CD4-positive, alpha-beta T cell treated with Interleukin-10 for 1 hour (primary cell): ENCODE data around the gene NFIC.
"Not testable (repeated sequence)": the region's sequence is repeated elsewhere in the genome, so short reads cannot be mapped to it uniquely, and the experiment has no call there.

Source experiments
- DNase-seq: peaks from one replicate; pipeline ENCODE4 v3.0.0-alpha.2; 2020

NFIC gene

GRCh38 chr19:3375221-3376090 is 9.1 kb downstream of the NFIC start:
- no peak for DNase-seq

DNA sequence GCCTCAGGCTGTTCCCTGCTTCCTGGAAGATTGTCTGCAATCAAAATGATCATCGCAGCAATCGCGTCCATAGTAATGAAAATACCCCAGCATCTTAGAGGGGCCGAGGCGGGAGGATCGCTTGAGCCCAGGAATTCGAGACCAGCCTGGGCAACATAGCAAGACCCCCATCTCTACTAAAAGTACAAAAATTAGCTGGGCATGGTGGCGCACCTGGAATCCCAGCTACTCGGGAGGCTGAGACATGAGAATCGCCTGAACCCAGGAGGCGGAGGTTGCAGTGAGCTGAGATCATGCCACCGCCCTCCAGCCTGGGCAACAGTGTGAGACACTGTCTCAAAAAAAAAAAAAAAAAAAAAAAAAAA is 9.7 kb downstream of the NFIC start:
- DNase-seq = not testable (repeated sequence)

- DNase-seq = no peak
Observed at GRCh38 chr19:3378352-3379150, 12.2 kb downstream of the NFIC start.

GRCh38 chr19:3380829-3381228 is 14.4 kb downstream of the NFIC start:
- no peak for DNase-seq

GRCh38 chr19:3381701-3382372 is 15.5 kb downstream of the NFIC start:
- no peak for DNase-seq

DNA sequence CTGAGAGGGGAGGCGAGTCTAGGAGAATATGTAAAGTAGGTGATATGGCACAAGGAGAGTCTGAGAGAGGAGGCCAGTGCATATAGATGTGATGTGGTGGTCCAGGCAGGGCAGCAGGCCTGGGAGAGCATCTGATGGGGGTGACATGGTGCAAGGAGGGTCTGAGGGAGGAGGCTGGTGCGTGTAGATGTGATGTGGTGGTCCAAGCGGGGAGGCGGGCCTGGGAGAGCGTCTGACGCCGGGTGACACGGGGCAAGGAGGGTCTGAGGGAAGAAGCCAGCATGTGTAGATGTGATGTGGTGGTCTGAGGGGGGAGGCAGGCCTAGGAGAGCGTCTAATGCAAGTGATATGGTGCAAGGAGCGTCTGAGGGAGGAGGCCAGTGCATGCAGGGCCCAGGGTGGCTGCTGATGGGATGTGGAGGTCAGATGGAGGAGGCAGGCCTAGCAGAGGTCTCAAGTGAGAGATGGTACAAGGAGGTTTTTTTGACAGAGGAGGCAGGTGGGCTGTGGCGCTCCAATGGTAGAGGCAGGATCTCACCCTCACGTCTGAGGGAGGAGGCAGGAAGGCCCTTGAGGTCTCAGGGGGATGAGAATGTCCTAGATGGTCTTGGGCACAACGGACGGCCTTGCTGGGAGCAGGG is 16.2 kb downstream of the NFIC start:
- no peak for DNase-seq

DNA sequence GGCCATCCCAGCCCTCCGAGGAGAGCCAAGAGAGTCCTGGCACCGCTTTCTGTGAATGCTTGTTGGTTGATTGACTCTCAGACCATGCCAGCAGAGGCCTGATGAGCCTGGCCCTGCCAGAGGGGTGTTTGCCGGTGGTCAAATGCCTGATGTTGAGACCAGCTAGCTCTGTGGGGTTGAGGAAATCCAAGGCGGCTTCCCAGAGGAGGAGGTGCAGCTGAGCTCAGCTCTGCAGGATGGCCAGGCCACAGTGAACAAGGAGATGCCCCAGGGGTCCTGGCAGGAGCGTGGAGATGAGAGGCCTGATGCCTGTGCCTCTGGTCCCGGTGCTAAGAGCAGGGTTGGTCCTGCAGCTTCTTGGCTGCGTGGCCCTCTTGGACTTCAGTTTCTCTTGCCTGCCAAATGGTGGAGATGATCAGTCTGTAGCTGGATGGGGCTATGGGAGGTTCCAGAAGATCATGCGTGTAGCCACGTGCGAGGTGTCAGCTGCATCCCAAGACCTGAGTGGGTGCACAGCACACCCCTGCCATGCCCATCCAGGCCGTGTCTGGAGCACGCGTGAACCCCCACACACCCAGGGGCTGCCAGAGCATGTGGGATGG is 16.8 kb downstream of the NFIC start:
- DNase-seq = no peak

GRCh38 chr19:3386447-3387234 is 20.3 kb downstream of the NFIC start:
- no peak for DNase-seq

DNA sequence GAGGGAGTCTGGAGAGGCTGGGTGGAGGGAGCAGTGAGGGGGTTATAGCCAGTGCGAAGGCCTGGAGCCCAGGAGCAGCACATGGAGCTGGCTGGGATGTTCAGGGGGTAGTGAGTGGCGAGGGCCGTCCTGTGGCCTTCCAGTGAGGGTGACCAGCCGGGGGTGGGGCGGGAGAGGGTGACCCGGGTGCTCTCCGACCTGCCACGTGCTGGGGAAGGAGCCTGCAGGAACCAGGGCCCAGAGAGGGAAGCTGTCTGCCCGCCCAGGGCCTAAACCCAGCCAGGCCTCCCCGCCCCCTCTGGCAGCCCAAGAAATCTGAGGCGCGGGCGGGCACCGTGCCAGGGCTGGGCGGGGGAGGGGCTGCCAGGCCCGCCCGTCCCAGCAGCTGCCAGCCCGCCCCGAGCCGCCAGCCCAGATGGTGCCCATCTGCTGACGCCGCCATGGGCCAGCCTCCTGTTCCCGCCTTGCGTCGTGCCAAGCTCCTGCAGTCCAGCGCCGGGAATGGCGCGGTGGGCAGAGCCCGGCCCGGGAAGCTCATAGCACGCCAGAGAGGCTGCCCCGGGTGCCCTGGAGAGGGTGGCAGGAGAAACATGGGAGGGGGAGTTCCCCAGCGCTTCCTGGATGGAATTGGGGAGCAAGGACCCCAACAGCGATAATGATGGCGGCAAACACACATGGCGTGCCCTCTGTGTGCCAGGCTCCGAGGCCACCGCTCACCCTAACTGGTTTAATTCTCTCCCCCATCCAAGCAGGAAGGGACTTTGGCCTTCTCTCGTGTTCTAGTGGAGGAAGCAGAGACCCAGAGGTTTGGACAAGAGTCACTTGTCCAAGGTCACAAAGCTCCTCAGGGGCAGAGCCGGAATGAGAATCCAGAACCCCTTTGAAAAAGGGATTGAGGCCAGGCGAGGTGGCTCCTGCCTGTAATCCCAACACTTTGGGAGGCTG is 21.5 kb downstream of the NFIC start:
- DNase-seq = no peak

DNA sequence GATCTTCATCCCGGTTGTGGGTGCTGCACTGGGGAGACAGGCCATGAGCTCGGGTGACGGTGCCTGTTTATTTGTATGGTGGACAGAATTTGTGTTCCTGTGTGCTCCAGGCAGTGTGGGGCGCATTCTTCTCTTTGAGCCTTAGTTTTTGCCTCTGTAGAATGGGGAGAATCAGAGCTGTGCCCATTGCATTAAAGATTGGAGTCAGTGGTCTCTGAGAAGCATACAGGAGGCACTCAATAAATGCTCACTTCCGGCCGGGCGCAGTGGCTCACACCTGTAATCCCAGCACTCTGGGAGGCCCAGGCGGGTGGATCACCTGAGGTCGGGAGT is 23.0 kb downstream of the NFIC start:
- no peak for DNase-seq

- DNase-seq = no peak
Observed at GRCh38 chr19:3389876-3390371, 23.5 kb downstream of the NFIC start.

- not testable (repeated sequence) for DNase-seq
Observed at GRCh38 chr19:3391911-3392310, 25.5 kb downstream of the NFIC start.

- DNase-seq = no peak
Observed at GRCh38 chr19:3392480-3392879, 26.1 kb downstream of the NFIC start.

DNA sequence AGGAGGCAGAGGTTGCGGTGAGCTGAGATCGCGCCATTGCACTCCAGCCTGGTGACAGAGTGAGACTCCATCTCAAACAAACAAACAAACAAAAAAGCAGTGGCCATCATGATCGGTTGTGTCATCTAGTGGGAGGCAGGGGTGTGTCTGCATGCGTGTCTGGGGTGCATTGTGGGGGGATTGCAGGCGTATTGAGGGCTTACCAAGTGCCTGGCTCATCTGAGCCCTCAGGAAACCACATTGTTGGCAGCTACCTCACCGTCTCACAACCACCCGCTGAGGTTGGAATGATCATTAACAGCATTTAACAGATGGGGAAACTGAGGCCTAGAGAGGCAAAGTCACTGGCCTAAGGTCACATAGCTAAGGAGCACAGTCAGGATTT is 30.5 kb downstream of the NFIC start:
- DNase-seq = no peak

GRCh38 chr19:3397266-3398022 is 31.1 kb downstream of the NFIC start:
- no peak for DNase-seq

GRCh38 chr19:3398114-3398899 is 31.9 kb downstream of the NFIC start:
- DNase-seq = no peak

GRCh38 chr19:3398900-3399278 is 32.5 kb downstream of the NFIC start:
- DNase-seq = no peak

DNA sequence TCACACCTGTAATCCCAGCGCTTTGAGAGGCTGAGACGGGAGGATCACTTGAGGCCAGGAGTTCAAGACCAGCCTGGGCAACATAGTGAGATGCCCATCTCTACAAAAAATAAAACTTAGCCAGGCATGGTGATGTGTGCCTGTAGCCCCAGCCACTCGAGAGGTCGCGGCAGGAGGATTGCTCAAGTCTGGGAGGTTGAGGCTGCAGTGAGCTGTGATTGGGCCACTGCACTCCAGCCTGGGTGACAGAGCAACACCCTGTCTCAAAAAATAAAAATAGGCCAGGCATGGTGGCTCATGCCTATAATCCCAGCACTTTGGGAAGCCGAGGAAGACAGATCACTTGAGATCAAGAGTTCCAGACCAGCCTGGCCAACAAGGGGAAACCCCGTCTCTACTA is 32.9 kb downstream of the NFIC start:
- DNase-seq = not testable (repeated sequence)
